ENCODE results near the gene PICALM. TPM values are rescaled to one million over a fixed set of nuclear protein-coding genes. Genes with fewer than 3 reads are reported as not detected.

PICALM gene
- total and polyA plus RNA-seq, 9 of the 15 experiments (the other 6 are each of a cell fraction or from before 2014, with no cell fraction given): 41.3 to 990 (median 309) TPM

- Histone ChIP-seq H3K79me2 (ENCODE audit: control insufficient read depth, insufficient read depth, low read length) (no peaks in the 10 kb centered on the region), H3K27ac (ENCODE audit: extremely low read depth, low read depth, low read length) (no peak overlapping the region), H3K4me3 (no peak overlapping the region), H3K4me2 (ENCODE audit: insufficient read depth, low read length) (no peak overlapping the region), H3K4me1 (replicated peaks in 1 of 2; ENCODE audit: control insufficient read depth in 2 of 2, insufficient read depth in 2 of 2, low read length in 2 of 2) (peaks cover 3 to 6% of the 10 kb centered on the region in 2 experiments; a peak in 3 of 5 replicates), H3K27me3 (ENCODE audit: control insufficient read depth in 2 of 2, insufficient read depth in 2 of 2, low read length in 2 of 2) (no peaks in the 10 kb centered on the region), H3K9me1 (ENCODE audit: control insufficient read depth, insufficient read depth, low read length) (no peaks in the 10 kb centered on the region), H3K36me3 (ENCODE audit: control insufficient read depth, insufficient read depth, low read length) (no peaks in the 10 kb centered on the region), H3K9ac (ENCODE audit: insufficient read depth in 1 of 2, low read depth in 2 of 2, low read length in 2 of 2) (no peak overlapping the region), H2AFZ (ENCODE audit: low read depth, low read length) (peak overlapping the region; percentile 34; the same call in 1 of the 2 replicates), H4K20me1 (replicated peaks; ENCODE audit: control insufficient read depth, insufficient read depth, low read length) (no peaks in the 10 kb centered on the region), H3K9me3 (replicated peaks; ENCODE audit: control insufficient read depth, insufficient read depth, low read depth, low read length) (no peaks in the 10 kb centered on the region)
- intact Hi-C loops (cut with micrococcal nuclease): no loop called here
- WGBS (ENCODE audit: insufficient coverage, low coverage, missing lambda C conversion rate): 20% methylated on average over 1 of the region's 1 CpG
- DNase-seq (ENCODE audit: extremely low read depth in 1 of 4, low spot score in 3 of 4) (peak in 1 of 4 experiments; percentile 43), FAIRE-seq (no peak), ATAC-seq (peak; percentile 57)
- CTCF ChIA-PET (ENCODE audit: low intra/inter-chr PET ratio): no interaction called here
- in situ Hi-C loops (cut with MboI): no loop called here
- BruUV-seq (replicated peaks): no TSS peak
- POLR2A ChIA-PET: interaction anchor here (0.7 to 1.5 kb wide), 6 partner anchors 12 to 36 kb away, joined by 3 to 5 read pairs (median 4); no protein-coding TSS in a partner anchor
- TF ChIP-seq DPF2 (IDR thresholded peaks at IDR 0.05) (0 out of 2 replicates have a peak, but pooled peaks have one; percentile 11), FIP1L1 (IDR thresholded peaks at IDR 0.05; ENCODE audit: low read depth, low read length, poor library complexity, severe bottlenecking) (no peak), FOSL1 (tag; conservative IDR thresholded peaks at IDR 0.05) (peak; percentile 77), SOX6 (IDR thresholded peaks at IDR 0.05) (peak; percentile 75), SMARCA4 (IDR thresholded peaks at IDR 0.05) (0 out of 2 replicates have a peak, but pooled peaks have one; percentile 26), BDP1 (IDR thresholded peaks at IDR 0.05; ENCODE audit: insufficient read depth, insufficient read length) (no peak), HLTF (IDR thresholded peaks at IDR 0.05) (no peak), UBTF (IDR thresholded peaks at IDR 0.05; ENCODE audit: borderline replicate concordance in 1 of 2, low read depth in 2 of 2, low read length in 2 of 2) (no peak), RHOXF2B (CRISPR knock-in tag; conservative IDR thresholded peaks at IDR 0.05) (no peak), ZBTB1 (CRISPR knock-in tag; IDR thresholded peaks at IDR 0.05; ENCODE audit: borderline replicate concordance, low read depth) (no peak), RAD21 (CRISPR knock-in tag; conservative IDR thresholded peaks at IDR 0.05 in 1 of 2, IDR thresholded peaks at IDR 0.05 in 1 of 2) (peak; percentile 27 to 53; a peak in 3 of 4 replicates), JUND (IDR thresholded peaks at IDR 0.05; ENCODE audit: borderline replicate concordance, low read depth, low read length) (peak; percentile 79; the same call in 1 of the 2 replicates), JUND (tag; IDR thresholded peaks at IDR 0.05; ENCODE audit: borderline replicate concordance, low read depth, low read length) (peak; percentile 81), ZNF764 (CRISPR knock-in tag; IDR thresholded peaks at IDR 0.05; ENCODE audit: low read depth) (no peak)
Measured at GRCh38 chr11:86103808-86104207, 34.9 kb upstream of the PICALM start.

All from K562 (cell line).